ENCODE results near the gene SPG11. TPM values are rescaled to one million over a fixed set of nuclear protein-coding genes. Genes with fewer than 3 reads are reported as not detected.
A peak's percentile ranks its signal among the peaks of the same experiment; 100 is the strongest.

Gene SPG11
- total and polyA plus RNA-seq, 9 of the 15 experiments (the other 6 are each of a cell fraction or from before 2014, with no cell fraction given), result 23.3 to 71.2 (median 45.6) TPM

DNA sequence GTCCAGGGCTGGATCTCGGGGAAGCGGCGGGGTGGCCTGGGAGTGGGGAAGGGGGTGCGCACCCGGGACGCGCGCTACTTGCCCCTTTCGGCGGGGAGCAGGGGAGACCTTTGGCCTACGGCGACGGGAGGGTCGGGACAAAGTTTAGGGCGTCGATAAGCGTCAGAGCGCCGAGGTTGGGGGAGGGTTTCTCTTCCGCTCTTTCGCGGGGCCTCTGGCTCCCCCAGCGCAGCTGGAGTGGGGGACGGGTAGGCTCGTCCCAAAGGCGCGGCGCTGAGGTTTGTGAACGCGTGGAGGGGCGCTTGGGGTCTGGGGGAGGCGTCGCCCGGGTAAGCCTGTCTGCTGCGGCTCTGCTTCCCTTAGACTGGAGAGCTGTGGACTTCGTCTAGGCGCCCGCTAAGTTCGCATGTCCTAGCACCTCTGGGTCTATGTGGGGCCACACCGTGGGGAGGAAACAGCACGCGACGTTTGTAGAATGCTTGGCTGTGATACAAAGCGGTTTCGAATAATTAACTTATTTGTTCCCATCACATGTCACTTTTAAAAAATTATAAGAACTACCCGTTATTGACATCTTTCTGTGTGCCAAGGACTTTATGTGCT lies 48.4 kb upstream of the SPG11 start (continued):
- TF ChIP-seq, protein P1, sequence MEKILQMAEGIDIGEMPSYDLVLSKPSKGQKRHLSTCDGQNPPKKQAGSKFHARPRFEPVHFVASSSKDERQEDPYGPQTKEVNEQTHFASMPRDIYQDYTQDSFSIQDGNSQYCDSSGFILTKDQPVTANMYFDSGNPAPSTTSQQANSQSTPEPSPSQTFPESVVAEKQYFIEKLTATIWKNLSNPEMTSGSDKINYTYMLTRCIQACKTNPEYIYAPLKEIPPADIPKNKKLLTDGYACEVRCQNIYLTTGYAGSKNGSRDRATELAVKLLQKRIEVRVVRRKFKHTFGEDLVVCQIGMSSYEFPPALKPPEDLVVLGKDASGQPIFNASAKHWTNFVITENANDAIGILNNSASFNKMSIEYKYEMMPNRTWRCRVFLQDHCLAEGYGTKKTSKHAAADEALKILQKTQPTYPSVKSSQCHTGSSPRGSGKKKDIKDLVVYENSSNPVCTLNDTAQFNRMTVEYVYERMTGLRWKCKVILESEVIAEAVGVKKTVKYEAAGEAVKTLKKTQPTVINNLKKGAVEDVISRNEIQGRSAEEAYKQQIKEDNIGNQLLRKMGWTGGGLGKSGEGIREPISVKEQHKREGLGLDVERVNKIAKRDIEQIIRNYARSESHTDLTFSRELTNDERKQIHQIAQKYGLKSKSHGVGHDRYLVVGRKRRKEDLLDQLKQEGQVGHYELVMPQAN (IDR thresholded peaks at IDR 0.05; ENCODE audit: borderline replicate concordance), result peak; percentile 55
- TF ChIP-seq ZFP30 (CRISPR knock-in tag; IDR thresholded peaks at IDR 0.05; ENCODE audit: borderline replicate concordance) (no peak), KLF10 (CRISPR knock-in tag; IDR thresholded peaks at IDR 0.05) (no peak), BMI1 (IDR thresholded peaks at IDR 0.05; ENCODE audit: low read length) (no peak), HOXB6 (CRISPR knock-in tag; IDR thresholded peaks at IDR 0.05; ENCODE audit: borderline replicate concordance) (no peak), DNMT1 (IDR thresholded peaks at IDR 0.05) (no peak), NFE2L1 (tag; IDR thresholded peaks at IDR 0.05; ENCODE audit: borderline replicate concordance, low read depth) (no peak), PHB (CRISPR knock-in tag; IDR thresholded peaks at IDR 0.05) (0 out of 2 replicates have a peak, but pooled peaks have one; percentile 3), PCBP1 (IDR thresholded peaks at IDR 0.05; ENCODE audit: low read depth, low read length, poor library complexity, severe bottlenecking) (no peak), ARID1B (IDR thresholded peaks at IDR 0.05) (no peak; the same call in 1 of the 2 replicates), NCOA1 (IDR thresholded peaks at IDR 0.05; ENCODE audit: low read depth) (no peak; the same call in 1 of the 2 replicates), RBM15 (IDR thresholded peaks at IDR 0.05; ENCODE audit: insufficient read depth, low read length) (no peak), RBM39 (optimal IDR thresholded peaks at IDR 0.05; ENCODE audit: low read depth, low read length) (no peak), XRCC3 (IDR thresholded peaks at IDR 0.05) (no peak), EP300 (IDR thresholded peaks at IDR 0.05; ENCODE audit: low read length) (no peak), ILF3 (IDR thresholded peaks at IDR 0.05; ENCODE audit: borderline replicate concordance) (no peak)
- TF ChIP-seq, protein P2, sequence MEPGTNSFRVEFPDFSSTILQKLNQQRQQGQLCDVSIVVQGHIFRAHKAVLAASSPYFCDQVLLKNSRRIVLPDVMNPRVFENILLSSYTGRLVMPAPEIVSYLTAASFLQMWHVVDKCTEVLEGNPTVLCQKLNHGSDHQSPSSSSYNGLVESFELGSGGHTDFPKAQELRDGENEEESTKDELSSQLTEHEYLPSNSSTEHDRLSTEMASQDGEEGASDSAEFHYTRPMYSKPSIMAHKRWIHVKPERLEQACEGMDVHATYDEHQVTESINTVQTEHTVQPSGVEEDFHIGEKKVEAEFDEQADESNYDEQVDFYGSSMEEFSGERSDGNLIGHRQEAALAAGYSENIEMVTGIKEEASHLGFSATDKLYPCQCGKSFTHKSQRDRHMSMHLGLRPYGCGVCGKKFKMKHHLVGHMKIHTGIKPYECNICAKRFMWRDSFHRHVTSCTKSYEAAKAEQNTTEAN (CRISPR knock-in tag; IDR thresholded peaks at IDR 0.05), result no peak
- TF ChIP-seq, protein P3, sequence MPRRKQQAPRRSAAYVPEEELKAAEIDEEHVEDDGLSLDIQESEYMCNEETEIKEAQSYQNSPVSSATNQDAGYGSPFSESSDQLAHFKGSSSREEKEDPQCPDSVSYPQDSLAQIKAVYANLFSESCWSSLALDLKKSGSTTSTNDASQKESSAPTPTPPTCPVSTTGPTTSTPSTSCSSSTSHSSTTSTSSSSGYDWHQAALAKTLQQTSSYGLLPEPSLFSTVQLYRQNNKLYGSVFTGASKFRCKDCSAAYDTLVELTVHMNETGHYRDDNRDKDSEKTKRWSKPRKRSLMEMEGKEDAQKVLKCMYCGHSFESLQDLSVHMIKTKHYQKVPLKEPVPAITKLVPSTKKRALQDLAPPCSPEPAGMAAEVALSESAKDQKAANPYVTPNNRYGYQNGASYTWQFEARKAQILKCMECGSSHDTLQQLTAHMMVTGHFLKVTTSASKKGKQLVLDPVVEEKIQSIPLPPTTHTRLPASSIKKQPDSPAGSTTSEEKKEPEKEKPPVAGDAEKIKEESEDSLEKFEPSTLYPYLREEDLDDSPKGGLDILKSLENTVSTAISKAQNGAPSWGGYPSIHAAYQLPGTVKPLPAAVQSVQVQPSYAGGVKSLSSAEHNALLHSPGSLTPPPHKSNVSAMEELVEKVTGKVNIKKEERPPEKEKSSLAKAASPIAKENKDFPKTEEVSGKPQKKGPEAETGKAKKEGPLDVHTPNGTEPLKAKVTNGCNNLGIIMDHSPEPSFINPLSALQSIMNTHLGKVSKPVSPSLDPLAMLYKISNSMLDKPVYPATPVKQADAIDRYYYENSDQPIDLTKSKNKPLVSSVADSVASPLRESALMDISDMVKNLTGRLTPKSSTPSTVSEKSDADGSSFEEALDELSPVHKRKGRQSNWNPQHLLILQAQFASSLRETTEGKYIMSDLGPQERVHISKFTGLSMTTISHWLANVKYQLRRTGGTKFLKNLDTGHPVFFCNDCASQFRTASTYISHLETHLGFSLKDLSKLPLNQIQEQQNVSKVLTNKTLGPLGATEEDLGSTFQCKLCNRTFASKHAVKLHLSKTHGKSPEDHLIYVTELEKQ (CRISPR knock-in tag; IDR thresholded peaks at IDR 0.05), result no peak
- TF ChIP-seq, protein P4, sequence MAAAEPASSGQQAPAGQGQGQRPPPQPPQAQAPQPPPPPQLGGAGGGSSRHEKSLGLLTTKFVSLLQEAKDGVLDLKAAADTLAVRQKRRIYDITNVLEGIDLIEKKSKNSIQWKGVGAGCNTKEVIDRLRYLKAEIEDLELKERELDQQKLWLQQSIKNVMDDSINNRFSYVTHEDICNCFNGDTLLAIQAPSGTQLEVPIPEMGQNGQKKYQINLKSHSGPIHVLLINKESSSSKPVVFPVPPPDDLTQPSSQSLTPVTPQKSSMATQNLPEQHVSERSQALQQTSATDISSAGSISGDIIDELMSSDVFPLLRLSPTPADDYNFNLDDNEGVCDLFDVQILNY (CRISPR knock-in tag; IDR thresholded peaks at IDR 0.05), result 0 out of 2 replicates have a peak, but pooled peaks have one; percentile 18
- TF ChIP-seq, protein P5, sequence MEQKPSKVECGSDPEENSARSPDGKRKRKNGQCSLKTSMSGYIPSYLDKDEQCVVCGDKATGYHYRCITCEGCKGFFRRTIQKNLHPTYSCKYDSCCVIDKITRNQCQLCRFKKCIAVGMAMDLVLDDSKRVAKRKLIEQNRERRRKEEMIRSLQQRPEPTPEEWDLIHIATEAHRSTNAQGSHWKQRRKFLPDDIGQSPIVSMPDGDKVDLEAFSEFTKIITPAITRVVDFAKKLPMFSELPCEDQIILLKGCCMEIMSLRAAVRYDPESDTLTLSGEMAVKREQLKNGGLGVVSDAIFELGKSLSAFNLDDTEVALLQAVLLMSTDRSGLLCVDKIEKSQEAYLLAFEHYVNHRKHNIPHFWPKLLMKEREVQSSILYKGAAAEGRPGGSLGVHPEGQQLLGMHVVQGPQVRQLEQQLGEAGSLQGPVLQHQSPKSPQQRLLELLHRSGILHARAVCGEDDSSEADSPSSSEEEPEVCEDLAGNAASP (IDR thresholded peaks at IDR 0.05), result no peak

All from K562 (cell line).